ENCODE data around the gene RIPOR3.

DNA sequence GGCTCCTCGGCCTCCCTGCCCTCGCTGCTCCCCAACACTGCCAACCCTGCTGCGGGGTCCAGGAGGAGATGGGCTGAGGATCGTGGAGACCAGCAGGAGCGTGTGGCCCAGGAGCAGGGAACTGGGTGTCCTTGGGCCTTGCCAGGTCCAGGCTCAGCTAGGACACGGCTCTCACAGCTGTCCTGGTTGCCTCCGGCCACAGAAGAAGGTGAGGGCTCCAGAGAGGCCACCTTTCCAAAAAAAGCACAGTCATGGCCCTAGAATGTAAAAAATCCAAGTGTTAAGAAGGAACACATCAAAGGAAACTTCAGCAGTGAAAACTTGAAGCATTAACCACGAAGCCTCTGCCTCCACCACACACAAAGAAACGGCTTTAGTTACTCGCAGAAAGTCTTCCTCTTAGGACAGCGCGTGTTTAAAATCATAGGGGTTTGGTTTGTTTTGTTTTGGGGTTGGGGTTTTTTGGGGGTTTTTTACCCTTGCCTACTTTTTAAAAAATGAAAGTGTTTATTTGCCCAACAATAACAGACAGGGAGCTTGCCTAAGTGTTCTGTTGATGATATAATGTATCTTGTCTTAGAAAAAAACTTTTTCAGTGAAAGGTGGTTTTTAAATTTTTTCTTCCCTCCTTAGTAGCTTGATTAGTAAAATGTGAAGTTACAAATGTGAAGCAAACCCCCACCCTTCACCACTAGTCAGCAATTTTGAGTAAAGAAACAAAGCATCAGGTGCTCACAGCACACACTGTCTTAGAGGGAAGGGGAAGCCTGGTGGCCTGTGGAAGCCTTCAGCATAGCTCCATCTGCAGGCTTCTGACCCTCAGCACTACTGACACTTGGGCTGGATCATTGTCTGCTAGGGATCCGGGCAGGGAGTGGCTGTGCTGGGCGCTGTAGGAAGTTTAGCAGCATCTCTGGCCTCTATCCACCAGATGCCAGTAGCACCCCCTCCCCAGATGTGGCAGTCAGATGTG is 121.2 kb downstream of the RIPOR3 start:
- TF ChIP-seq SUZ12 (IDR thresholded peaks at IDR 0.05) (no peak), FOXM1 (IDR thresholded peaks at IDR 0.05; ENCODE audit: borderline replicate concordance) (no peak), ARNT (IDR thresholded peaks at IDR 0.05) (no peak), ELF4 (IDR thresholded peaks at IDR 0.05) (no peak), SP1 (IDR thresholded peaks at IDR 0.05) (no peak)

All from HEK293T (cell line).